GM06990 (cell line): Measurements from ENCODE around the gene AP1AR.
"Not testable (repeated sequence)": the region's sequence is repeated elsewhere in the genome, so short reads cannot be mapped to it uniquely, and the experiment has no call there.

Experiments
- DNase-seq: peaks from one replicate; pipeline ENCODE4 v3.0.0-alpha.2; 2011; ENCODE audit not compliant: insufficient read length; ENCODE audit errors: extremely low read depth
- H3K27me3 ChIP-seq: replicated peaks from 2 replicates; pipeline ENCODE4 v1.6.0; 2011; ENCODE audit warnings: low read length; ENCODE audit not compliant: control insufficient read depth, insufficient read depth
- H3K36me3 ChIP-seq: 2 replicates; pipeline ENCODE4 v1.5.1; 2011; ENCODE audit warnings: low read length; ENCODE audit not compliant: control insufficient read depth, insufficient read depth
- H3K4me3 ChIP-seq: replicated peaks from 2 replicates; pipeline ENCODE4 v1.5.1; 2011; ENCODE audit warnings: low read depth, mild to moderate bottlenecking, control low read depth, low read length
- TF ChIP-seq, protein P1 (sequence below): IDR thresholded peaks from 2 replicates; pipeline ENCODE4 v1.5.1; 2011; ENCODE audit warnings: low read length, control low read depth, mild to moderate bottlenecking, inconsistent platforms; ENCODE audit not compliant: insufficient read depth, poor library complexity, severe bottlenecking

AP1AR gene

DNA sequence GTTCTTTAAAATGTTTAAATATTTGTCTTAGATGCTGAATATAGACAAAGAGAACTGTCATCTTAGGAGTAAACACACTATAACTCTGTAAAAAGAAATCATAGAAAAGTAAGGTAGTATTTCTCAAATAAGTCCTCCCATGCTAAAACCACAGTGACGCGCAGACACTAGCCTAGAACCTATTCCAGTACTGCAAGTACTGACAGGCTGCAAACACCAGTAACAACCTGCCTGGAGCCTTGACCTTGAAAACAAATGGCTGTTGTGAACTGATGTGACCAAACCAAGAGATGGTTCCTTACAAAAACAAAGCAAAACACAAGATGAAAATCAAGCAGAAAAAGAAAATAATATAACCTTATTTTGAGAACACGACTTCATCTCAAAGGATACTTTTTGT is 45.6 kb downstream of the AP1AR start:
- DNase-seq = no peak
- Histone ChIP-seq H3K27me3 (no peaks in the 10 kb centered on the region), H3K4me3 (no peak overlapping the region), H3K36me3 (peaks cover 8% of the 10 kb centered on the region)
- TF ChIP-seq, protein P1, sequence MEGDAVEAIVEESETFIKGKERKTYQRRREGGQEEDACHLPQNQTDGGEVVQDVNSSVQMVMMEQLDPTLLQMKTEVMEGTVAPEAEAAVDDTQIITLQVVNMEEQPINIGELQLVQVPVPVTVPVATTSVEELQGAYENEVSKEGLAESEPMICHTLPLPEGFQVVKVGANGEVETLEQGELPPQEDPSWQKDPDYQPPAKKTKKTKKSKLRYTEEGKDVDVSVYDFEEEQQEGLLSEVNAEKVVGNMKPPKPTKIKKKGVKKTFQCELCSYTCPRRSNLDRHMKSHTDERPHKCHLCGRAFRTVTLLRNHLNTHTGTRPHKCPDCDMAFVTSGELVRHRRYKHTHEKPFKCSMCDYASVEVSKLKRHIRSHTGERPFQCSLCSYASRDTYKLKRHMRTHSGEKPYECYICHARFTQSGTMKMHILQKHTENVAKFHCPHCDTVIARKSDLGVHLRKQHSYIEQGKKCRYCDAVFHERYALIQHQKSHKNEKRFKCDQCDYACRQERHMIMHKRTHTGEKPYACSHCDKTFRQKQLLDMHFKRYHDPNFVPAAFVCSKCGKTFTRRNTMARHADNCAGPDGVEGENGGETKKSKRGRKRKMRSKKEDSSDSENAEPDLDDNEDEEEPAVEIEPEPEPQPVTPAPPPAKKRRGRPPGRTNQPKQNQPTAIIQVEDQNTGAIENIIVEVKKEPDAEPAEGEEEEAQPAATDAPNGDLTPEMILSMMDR = no peak

DNA sequence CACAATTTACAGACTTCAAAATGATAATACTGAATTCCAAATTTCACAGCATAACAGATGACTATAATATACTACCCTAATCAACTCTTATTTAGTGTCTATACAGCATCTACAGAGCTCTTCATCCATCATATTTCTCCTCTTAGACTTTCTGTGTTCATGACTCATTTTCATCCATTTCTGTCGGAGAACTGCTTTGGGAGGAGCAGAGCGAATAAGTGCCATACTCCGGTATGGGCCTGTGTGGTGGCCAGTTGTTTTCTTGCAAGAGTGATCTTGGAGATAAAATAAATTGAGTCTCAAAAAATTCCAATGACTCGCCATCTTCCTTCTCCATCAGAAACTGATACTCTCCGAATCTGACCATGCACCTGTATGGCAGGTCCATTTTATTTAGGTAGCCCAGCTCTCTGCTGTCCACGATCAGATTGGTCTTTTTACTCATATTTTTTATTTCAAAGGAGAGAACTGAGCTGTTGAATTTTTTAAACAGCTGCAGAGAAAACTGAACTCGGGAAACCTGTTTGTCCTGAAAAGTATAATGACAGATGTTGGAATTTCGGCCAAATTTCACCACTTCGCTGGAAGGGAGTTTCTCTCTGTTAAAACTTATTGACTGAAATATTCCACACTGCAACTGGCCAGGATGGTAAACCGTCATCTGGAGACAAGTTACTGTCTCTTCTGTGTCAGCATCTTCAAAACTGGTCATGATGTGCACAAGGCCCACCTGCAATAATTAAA is 46.3 kb downstream of the AP1AR start:
- Histone ChIP-seq H3K4me3 (0 out of 2 replicates have a peak overlapping the region, but pooled peaks have one; percentile 7), H3K27me3 (no peaks in the 10 kb centered on the region), H3K36me3 (peaks cover 11% of the 10 kb centered on the region)
- DNase-seq = no peak
- TF ChIP-seq, protein P1 = no peak

DNA sequence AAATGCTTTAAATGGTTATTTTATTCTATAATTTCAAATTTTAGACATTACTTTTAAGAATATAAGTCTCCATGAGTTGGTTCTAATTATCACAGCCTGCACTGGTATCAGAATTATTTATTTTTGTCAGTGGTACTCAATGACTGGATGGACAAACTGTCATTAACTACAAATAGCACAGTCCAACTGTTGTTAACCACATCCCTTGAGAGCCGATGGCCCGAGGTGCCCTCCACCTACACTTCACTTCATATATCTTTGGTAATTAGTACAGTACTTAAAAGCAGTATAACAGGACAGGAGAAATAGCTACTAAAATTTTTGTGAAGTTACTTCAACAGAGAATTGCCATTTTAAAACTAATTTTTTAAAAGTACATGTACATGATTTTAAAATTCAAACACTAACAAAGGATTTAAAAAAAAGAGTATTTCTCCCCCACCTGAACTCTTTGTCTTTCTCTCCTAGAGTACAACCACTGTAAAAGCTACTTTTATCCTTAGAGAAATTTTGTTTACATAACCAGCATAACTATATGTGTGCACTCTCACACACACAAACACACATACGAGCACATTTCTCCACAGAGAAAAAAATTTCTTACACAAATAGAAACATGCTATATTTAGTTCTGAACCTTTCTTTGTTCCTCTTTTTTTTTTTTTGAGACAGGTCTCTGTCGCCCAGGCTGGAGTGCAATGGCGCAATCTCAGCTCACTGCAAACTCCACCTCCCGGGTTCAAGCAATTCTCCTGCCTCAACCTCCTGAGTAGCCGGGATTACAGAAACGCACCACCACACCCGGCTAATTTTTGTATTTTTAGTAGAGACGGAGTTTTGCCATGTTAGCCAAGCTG is 47.7 kb downstream of the AP1AR start:
- Histone ChIP-seq H3K36me3 (peaks cover 11% of the 10 kb centered on the region), H3K4me3 (peak overlapping the region; percentile 78), H3K27me3 (no peaks in the 10 kb centered on the region)
- TF ChIP-seq, protein P1 = no peak
- DNase-seq = peak; percentile 62

DNA sequence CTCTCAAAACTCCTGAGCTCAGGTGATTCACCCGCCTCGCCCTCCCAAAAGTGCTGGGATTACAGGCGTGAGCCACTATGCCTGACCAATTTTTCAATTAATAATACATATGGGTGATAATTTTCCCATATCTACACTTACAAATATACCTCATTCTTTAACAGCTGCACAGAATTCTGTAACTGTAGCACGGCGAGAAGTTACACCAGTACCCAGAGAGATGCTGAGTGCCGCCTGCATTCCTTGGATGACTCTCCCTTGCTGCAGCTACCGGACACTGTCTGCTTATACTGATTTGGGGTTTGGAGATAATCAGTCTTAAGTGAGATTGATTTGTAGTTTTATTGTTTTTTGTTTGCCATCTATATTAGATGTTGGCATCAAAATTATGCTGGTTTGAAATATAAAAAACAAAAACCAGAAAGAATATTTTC is 48.3 kb downstream of the AP1AR start:
- peak overlapping the region; percentile 78 for H3K4me3 ChIP-seq
- TF ChIP-seq, protein P1 = no peak
- no peak for DNase-seq
- H3K27me3 ChIP-seq = no peaks in the 10 kb centered on the region
- peaks cover 11% of the 10 kb centered on the region for H3K36me3 ChIP-seq

DNA sequence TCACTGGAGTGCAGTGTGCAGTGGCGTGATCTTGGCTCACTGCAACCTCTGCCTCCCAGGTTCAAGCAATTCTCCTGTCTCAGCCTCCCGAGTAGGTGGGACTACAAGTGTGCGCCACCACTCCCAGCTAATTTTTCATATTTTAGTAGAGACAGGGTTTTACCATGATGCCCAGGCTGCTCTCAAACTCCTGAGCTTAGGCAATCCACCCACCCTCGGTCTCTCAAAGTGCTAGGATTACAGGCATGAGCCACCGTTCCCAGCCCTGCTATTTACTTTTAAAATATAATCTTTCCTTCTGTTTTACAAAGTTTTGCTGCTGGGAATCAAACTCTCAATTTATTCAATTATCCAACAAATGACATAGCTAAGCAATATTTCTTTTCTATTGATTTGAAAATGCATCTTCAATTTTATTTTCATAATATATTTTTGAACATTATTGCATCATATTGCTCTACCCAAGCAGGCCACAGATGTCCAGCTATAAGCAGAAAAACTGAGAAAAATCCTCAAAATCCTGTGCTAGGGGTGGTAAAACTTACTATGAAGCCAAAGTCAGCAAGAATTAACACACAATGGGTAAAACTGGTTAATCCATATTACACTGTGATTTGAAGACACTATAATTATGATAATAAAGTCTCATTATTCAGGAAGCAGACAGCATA is 48.9 kb downstream of the AP1AR start:
- no peak for DNase-seq
- peaks cover 8% of the 10 kb centered on the region for H3K36me3 ChIP-seq
- TF ChIP-seq, protein P1 = no peak
- H3K4me3 ChIP-seq = peak overlapping the region; percentile 78
- no peaks in the 10 kb centered on the region for H3K27me3 ChIP-seq

DNA sequence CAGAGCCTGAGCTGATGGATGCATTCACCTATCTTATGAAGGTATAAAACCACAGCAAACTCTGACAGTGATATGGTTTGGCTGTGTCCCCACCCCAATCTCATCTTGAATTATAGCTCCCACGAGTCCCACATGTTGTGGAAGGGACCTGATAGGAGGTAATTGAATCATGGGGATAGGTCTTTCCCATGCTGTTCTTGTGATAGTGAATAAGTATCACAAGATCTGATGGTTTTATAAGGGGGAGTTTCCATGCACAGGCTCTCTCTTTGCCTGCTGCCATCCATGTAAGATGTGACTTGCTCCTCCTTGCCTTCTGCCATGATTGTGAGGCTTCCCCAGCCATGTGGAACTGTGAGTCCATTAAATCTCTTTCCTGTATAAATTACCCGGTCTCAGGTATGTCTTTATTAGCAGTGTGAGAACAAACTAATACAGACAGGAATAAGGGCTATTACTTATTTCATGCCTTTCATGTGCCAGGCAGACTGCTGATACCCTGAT is 50.4 kb downstream of the AP1AR start:
- not testable (repeated sequence) for H3K36me3 ChIP-seq, DNase-seq, H3K27me3 ChIP-seq
- H3K4me3 ChIP-seq = peak overlapping the region; percentile 78
